HG02973 (cell line): Measurements from ENCODE around the gene EIF5A.

ENCODE experiments used
- ATAC-seq: cut with Tn5 transposase; IDR thresholded peaks from one replicate; pipeline ENCODE4 v1.9.1; 2021; ENCODE audit warnings: moderate library complexity; ENCODE audit not compliant: unreplicated experiment

The EIF5A gene

GRCh38 chr17:7352910-7353635 lies 45.6 kb downstream of the EIF5A start:
- no peak for ATAC-seq

GRCh38 chr17:7354262-7354843 lies 46.9 kb downstream of the EIF5A start:
- no peak for ATAC-seq

GRCh38 chr17:7355053-7355452 lies 47.6 kb downstream of the EIF5A start, which contains the start of gene TMEM95:
Gene TMEM95 (plus strand): TSS chr17:7355156. CDS start chr17:7355205, 49 bp downstream.
- ATAC-seq: no peak

GRCh38 chr17:7355573-7355972 lies 48.1 kb downstream of the EIF5A start:
- no peak for ATAC-seq

- ATAC-seq: no peak
Observed at GRCh38 chr17:7356072-7356549, 48.7 kb downstream of the EIF5A start.

- ATAC-seq: no peak
Observed at GRCh38 chr17:7356756-7357155, 49.3 kb downstream of the EIF5A start.

- no peak for ATAC-seq
Observed at GRCh38 chr17:7357381-7357780, 50.0 kb downstream of the EIF5A start.

- ATAC-seq: no peak
Observed at GRCh38 chr17:7361906-7362305, 54.5 kb downstream of the EIF5A start.
